Measurements from ENCODE around the gene IRAK1. TPM values are rescaled to one million over a fixed set of nuclear protein-coding genes. Genes with fewer than 3 reads are reported as not detected.
A peak's percentile ranks its signal among the peaks of the same experiment; 100 is the strongest.

IRAK1 gene
- total RNA-seq, 1 experiment from 2014 or later, result 432 TPM

- no TSS peak for BruUV-seq (replicated peaks)
- Histone ChIP-seq H3K27ac (ENCODE audit: low read length) (peak overlapping the region; percentile 97), H3K27me3 (ENCODE audit: control insufficient read depth, insufficient read depth, low read length) (no peaks in the 10 kb centered on the region), H3K36me3 (ENCODE audit: control insufficient read depth, insufficient read depth, low read length) (no peaks in the 10 kb centered on the region), H3K4me3 (ENCODE audit: low read depth in 2 of 2, low read length in 2 of 2) (peak overlapping the region; percentile 59 to 91), H3K4me1 (ENCODE audit: control insufficient read depth, insufficient read depth, low read length) (peaks cover 48% of the 10 kb centered on the region), H3K9me3 (ENCODE audit: control insufficient read depth, insufficient read depth, low read depth, low read length) (no peaks in the 10 kb centered on the region)
- CTCF ChIA-PET, result interaction anchor here (0.8 kb wide), 1 partner anchor 48 kb away, joined by 3 read pairs; no protein-coding TSS in a partner anchor
- in situ Hi-C loops (cut with HindIII; ENCODE audit: low pct_unique_long_range_greater_than_20kb, low sequenced_read_pairs), result no loop called here
- no peak for DNase-seq (ENCODE audit: low read depth, low spot score)
- no peak for ATAC-seq
- POLR2A ChIA-PET, result no interaction called here
- TF ChIP-seq TCF7L2 (IDR thresholded peaks at IDR 0.05; ENCODE audit: low read depth, low read length), result peak; percentile 54; the same call in 1 of the 2 replicates
- TF ChIP-seq CTCF (IDR thresholded peaks at IDR 0.05), result no peak
- intact Hi-C loops (cut with micrococcal nuclease; ENCODE audit: unreplicated experiment), result no loop called here
These were observed 1.1 kb downstream of the IRAK1 start for GRCh38 chrX:154018518-154019060.

DNA sequence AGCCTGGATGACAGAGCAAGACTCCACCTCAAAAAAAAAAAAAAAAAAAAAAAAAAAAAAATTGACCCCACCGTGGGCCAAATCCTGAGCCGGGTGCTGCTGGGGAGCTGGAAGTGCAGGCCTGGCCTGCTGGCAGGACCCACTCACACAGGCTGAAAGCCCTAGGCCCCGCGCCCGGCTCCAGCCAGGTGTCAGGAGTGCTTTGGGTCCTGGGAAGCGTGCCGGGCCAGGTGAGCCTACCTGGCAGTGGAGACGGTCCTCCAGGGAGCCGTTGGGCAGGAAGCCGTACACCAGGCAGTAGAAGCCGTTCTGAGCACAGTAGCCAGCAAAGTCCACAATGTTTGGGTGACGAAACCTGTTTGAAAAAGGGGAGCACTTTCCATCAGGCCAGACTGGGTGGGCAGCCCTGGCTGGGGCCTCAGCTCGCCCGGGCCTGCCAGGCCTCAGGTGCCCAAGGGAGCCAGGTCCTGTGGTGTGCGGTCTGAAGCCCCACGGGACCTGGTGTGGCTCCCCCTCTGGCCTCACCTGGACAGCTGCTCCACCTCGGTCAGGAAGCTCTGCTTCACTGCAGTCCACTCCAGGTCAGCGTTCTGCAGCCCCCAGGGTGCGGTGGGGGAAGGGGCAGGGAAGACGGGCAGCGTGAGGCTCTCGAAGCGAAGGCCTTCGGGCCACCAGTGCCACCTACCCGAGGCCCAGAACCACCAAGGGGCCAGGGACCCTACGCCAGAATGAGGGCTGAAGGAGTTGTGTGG lies 1.8 kb downstream of the IRAK1 start:
- ChIA-PET CTCF (interaction anchor here (0.6 to 0.8 kb wide), 2 partner anchors 48 to 289 kb away, joined by 3 to 10 read pairs; no protein-coding TSS in a partner anchor), POLR2A (interaction anchor here (0.6 kb wide), 1 partner anchor 10 kb away, joined by 6 read pairs; no protein-coding TSS in a partner anchor)
- no peak for DNase-seq (ENCODE audit: low read depth, low spot score)
- peak overlapping the region; percentile 59 to 91 for H3K4me3 ChIP-seq (ENCODE audit: low read depth in 2 of 2, low read length in 2 of 2)
- no peaks in the 10 kb centered on the region for H3K27me3 ChIP-seq (ENCODE audit: control insufficient read depth, insufficient read depth, low read length)
- no peak for TF ChIP-seq SIN3A (IDR thresholded peaks at IDR 0.05; ENCODE audit: borderline replicate concordance, insufficient read depth, low read depth, low read length)
- no peak for TF ChIP-seq REST (IDR thresholded peaks at IDR 0.05; ENCODE audit: insufficient read depth in 1 of 2, low read depth in 2 of 2, low read length in 1 of 2)
- no peak for TF ChIP-seq CTCF (IDR thresholded peaks at IDR 0.05)
- TF ChIP-seq POLR2AphosphoS5 (IDR thresholded peaks at IDR 0.05; ENCODE audit: low read depth, low read length), result no peak
- no peak for TF ChIP-seq TCF7L2 (IDR thresholded peaks at IDR 0.05; ENCODE audit: low read depth, low read length)
- H3K27ac ChIP-seq (ENCODE audit: low read length), result peak overlapping the region; percentile 97
- no peaks in the 10 kb centered on the region for H3K36me3 ChIP-seq (ENCODE audit: control insufficient read depth, insufficient read depth, low read length)
- peaks cover 48% of the 10 kb centered on the region for H3K4me1 ChIP-seq (ENCODE audit: control insufficient read depth, insufficient read depth, low read length)
- no peak for ATAC-seq
- no TSS peak for BruUV-seq (replicated peaks)
- intact Hi-C loops (cut with micrococcal nuclease; ENCODE audit: unreplicated experiment) (no loop called here), in situ Hi-C loops (cut with HindIII; ENCODE audit: low pct_unique_long_range_greater_than_20kb, low sequenced_read_pairs) (no loop called here)
- no peaks in the 10 kb centered on the region for H3K9me3 ChIP-seq (ENCODE audit: control insufficient read depth, insufficient read depth, low read depth, low read length)

All from Panc1 (cell line).